ENCODE measurements around the gene CYP2C9.
"Not testable (repeated sequence)": the region's sequence is repeated elsewhere in the genome, so short reads cannot be mapped to it uniquely, and the experiment has no call there.

Gene CYP2C9

DNA sequence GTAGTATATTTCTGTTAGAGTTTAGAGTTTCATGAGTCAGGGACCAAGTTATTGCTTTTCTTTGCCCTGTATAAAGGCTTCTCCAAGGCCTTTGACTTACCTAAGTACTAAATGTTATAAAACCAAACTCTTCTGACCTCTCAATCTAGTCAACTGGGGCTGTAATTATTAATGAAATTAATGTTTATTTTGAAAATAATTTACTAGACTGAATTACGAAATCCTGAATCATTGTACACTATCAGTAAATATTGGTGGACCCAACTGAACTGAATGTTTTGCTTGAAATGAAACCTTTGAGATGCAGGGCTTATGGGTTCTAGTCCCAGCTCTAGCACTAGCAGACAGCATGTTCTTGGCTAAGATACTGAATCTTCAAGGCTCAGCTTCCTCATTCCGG lies 1.7 kb upstream of the CYP2C9 start:
- no peak overlapping the region for H3K27ac ChIP-seq
- no peak for TF ChIP-seq ZFX (IDR thresholded peaks at IDR 0.05; ENCODE audit: borderline replicate concordance)
- TF ChIP-seq, protein P1, sequence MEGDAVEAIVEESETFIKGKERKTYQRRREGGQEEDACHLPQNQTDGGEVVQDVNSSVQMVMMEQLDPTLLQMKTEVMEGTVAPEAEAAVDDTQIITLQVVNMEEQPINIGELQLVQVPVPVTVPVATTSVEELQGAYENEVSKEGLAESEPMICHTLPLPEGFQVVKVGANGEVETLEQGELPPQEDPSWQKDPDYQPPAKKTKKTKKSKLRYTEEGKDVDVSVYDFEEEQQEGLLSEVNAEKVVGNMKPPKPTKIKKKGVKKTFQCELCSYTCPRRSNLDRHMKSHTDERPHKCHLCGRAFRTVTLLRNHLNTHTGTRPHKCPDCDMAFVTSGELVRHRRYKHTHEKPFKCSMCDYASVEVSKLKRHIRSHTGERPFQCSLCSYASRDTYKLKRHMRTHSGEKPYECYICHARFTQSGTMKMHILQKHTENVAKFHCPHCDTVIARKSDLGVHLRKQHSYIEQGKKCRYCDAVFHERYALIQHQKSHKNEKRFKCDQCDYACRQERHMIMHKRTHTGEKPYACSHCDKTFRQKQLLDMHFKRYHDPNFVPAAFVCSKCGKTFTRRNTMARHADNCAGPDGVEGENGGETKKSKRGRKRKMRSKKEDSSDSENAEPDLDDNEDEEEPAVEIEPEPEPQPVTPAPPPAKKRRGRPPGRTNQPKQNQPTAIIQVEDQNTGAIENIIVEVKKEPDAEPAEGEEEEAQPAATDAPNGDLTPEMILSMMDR (IDR thresholded peaks at IDR 0.05), result no peak

DNA sequence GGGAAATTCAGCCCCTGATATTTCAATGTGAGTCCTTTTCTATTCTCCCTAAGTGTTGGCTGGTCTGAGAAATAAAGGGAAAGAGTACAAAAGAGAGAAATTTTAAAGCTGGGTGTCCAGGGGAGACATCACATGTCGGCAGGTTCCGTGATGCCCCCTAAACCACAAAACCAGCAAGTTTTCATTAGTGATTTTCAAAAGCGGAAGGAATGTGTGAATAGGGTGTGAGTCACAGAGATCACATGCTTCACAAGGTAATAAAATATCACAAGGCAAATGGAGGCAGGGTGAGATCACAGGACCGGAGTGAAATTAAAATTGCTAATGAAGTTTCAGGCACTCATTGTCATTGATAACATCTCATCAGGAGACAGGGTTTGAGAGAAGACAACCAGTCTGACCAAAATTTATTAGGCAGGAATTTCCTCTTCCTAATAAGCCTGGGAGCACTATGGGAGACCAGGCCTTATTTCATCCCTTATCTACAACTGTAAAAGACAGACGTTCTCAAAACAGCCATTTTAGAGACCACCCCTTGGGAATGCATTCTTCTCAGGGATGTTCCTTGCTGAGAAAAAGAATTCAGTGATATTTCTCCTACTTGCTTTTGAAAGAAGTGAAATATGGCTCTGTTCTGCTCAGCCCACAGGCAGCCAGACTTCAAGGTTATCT lies 5.1 kb downstream of the CYP2C9 start:
- H3K27ac ChIP-seq, result not testable (repeated sequence)

DNA sequence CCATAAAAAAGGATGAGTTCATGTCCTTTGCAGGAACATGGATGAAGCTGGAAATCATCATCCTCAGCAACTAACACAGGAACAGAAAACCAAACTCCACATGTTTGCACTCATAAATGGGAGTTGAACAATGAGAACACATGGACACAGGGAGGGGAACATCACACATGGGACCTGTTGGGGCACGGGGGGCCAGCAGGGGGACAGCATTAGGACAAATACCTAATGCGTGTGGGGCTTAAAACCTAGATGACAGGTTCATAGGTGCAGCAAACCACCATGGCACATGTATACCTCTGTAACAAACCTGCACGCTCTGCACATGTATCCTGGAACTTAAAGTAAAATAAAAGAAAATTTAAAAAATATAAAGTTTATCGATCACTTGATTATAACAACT lies 7.7 kb downstream of the CYP2C9 start:
- H3K27ac ChIP-seq, result not testable (repeated sequence)

DNA sequence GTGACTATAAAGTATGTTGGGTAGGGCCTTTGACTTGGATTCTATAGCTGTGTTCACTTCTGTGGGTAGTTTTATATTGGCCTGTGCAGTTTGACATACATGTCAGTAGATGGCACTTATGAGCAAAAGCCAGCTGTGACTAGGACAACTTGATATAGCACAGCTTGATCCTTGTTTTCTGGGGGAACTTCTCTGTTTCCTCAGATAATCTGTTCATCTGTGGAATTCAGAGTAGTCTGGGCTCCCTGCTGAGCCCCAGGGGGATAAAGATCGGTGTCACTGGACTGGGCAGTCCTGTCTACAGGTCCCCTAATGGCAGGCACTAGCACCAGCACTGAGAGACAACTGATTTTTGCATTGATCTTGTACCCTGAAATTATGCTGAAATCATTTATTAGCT lies 25.4 kb downstream of the CYP2C9 start:
- H3K27ac ChIP-seq, result no peak overlapping the region
- no peak for TF ChIP-seq ZFX (IDR thresholded peaks at IDR 0.05; ENCODE audit: borderline replicate concordance)
- TF ChIP-seq, protein P1 (IDR thresholded peaks at IDR 0.05), result peak; percentile 90

GRCh38 chr10:94983555-94983954 lies 45.1 kb downstream of the CYP2C9 start:
- TF ChIP-seq ZFX (IDR thresholded peaks at IDR 0.05; ENCODE audit: borderline replicate concordance), result no peak
- TF ChIP-seq, protein P1 (IDR thresholded peaks at IDR 0.05), result no peak
- no peak overlapping the region for H3K27ac ChIP-seq

DNA sequence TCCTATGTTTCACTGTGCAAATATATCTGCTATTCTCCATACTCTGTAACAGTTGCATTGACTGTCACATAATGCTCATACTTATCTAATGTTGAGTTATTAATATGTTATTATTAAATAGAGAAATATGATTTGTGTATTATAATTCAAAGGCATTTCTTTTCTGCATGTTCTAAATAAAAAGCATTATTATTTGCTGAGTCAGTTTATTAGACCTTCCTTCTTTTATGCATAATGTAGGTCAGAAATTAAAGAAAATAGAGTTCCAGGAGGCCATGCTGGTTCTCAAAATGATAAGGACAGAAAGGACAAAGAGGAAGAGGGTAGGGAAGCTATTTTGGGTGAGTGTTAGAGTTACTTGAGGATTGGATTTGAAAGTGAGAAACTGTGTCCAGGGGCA lies 50.7 kb downstream of the CYP2C9 start:
- no peak overlapping the region for H3K27ac ChIP-seq
- TF ChIP-seq ZFX (IDR thresholded peaks at IDR 0.05; ENCODE audit: borderline replicate concordance), result no peak
- TF ChIP-seq, protein P1 (IDR thresholded peaks at IDR 0.05), result no peak

GRCh38 chr10:94991243-94991888 lies 52.9 kb downstream of the CYP2C9 start:
- TF ChIP-seq, protein P1 (IDR thresholded peaks at IDR 0.05), result no peak
- no peak for TF ChIP-seq ZFX (IDR thresholded peaks at IDR 0.05; ENCODE audit: borderline replicate concordance)
- no peak overlapping the region for H3K27ac ChIP-seq

DNA sequence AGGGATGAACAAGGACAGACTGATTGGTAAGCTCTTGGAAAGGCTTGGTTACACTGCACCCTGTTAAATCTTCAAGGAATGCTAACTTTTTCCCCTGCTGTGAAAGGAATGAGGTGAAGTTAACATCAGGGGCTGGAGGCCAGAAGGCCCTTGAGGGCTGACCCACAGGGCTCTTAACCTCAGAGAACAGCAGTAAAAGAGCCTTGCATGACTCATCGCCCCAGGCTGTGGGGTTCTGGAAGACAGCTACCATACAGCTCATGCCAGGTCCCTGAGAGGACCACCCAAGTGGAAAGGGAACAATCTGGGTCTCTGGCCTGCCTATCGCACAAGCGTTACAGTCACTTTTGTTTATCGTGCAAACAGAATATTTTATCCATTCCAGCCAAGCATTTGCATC lies 54.4 kb downstream of the CYP2C9 start:
- no peak overlapping the region for H3K27ac ChIP-seq
- TF ChIP-seq, protein P1 (IDR thresholded peaks at IDR 0.05), result no peak
- no peak for TF ChIP-seq ZFX (IDR thresholded peaks at IDR 0.05; ENCODE audit: borderline replicate concordance)
